Measurements from ENCODE around the gene UNC93B1. TPM values are rescaled to one million over a fixed set of nuclear protein-coding genes. Genes with fewer than 3 reads are reported as not detected.

Gene UNC93B1
- total RNA-seq, 1 donor from 2014 or later, result 0.86 TPM

GRCh38 chr11:68039526-68040086, 35.7 kb upstream of the UNC93B1 start:
- H3K9me3 Mint-ChIP-seq (ENCODE audit: unreplicated experiment), result no peaks in the 10 kb centered on the region
- no peak overlapping the region for H3K27ac Mint-ChIP-seq (ENCODE audit: unreplicated experiment)
- H3K4me3 Mint-ChIP-seq (ENCODE audit: unreplicated experiment), result peak overlapping the region; percentile 72
- H3K27me3 Mint-ChIP-seq (ENCODE audit: unreplicated experiment), result peaks cover 3% of the 10 kb centered on the region
- peaks cover 2% of the 10 kb centered on the region for H3K4me1 Mint-ChIP-seq (ENCODE audit: low read depth, unreplicated experiment)
- H3K36me3 Mint-ChIP-seq (ENCODE audit: unreplicated experiment), result no peaks in the 10 kb centered on the region
- no peak for DNase-seq
- no peak for TF ChIP-seq CTCF (IDR thresholded peaks at IDR 0.05; ENCODE audit: partially characterized antibody, unreplicated experiment)

DNA sequence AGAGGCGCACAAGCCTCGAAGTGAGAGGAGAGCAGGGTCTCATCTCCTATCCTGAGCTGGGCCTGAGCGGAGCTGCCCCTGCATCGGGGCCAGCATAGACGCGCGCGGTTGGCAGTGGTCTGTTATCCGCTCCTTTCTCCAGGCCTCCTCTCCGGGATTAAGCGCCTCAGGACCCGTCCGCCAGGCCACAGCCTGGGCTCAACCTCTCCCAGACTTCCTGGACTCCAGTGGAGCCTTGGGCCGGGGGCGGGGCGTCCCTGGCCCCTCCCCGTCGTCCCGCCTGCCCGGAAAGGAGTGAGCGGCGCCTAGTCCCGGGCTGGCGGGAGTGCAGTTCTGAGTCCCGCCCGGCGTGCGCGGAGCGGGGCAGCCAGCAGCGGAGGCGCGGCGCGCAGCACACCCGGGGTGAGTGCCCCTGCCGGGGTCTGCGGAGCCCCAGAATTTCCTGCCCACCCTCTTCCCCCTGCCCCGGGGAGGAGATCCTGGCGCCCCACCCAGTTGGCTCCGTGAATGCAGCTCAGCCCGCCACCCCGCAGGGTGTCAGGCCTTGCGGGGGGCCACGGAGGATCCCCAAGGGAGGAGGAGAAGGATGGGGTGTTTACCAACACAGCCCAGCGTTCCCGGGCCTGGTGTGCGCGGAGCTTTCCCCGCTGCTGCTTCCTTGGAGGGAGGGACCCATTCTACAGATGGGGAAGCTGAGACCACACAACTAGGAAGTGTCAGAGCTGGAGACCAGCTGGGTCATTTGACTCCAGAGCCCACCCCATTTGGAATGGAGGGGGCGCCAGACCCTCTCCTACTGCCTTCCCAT, 35.0 kb upstream of the UNC93B1 start, which contains the start of gene TCIRG1:
TSS of gene TCIRG1 (plus strand) at position 308 of the 808 bp plus-strand sequence. CDS start 2,247 bp downstream, outside the sequence.
- Mint-ChIP-seq H3K27ac (ENCODE audit: unreplicated experiment) (no peak within 1 kb of the TSS), H3K27me3 (ENCODE audit: unreplicated experiment) (peaks cover 3% of the 10 kb centered on the region), H3K4me1 (ENCODE audit: low read depth, unreplicated experiment) (peaks cover 2% of the 10 kb centered on the region), H3K4me3 (ENCODE audit: unreplicated experiment) (peak within 1 kb of the TSS; percentile 72), H3K36me3 (ENCODE audit: unreplicated experiment) (no peaks in the 10 kb centered on the region), H3K9me3 (ENCODE audit: unreplicated experiment) (no peaks in the 10 kb centered on the region)
- DNase-seq, result no peak
- no peak for TF ChIP-seq CTCF (IDR thresholded peaks at IDR 0.05; ENCODE audit: partially characterized antibody, unreplicated experiment)

GRCh38 chr11:68038226-68038717, 34.4 kb upstream of the UNC93B1 start:
- H3K9me3 Mint-ChIP-seq (ENCODE audit: unreplicated experiment), result no peaks in the 10 kb centered on the region
- H3K4me1 Mint-ChIP-seq (ENCODE audit: low read depth, unreplicated experiment), result peaks cover 2% of the 10 kb centered on the region
- TF ChIP-seq CTCF (IDR thresholded peaks at IDR 0.05; ENCODE audit: partially characterized antibody, unreplicated experiment), result no peak
- no peak overlapping the region for H3K4me3 Mint-ChIP-seq (ENCODE audit: unreplicated experiment)
- H3K36me3 Mint-ChIP-seq (ENCODE audit: unreplicated experiment), result no peaks in the 10 kb centered on the region
- peaks cover 3% of the 10 kb centered on the region for H3K27me3 Mint-ChIP-seq (ENCODE audit: unreplicated experiment)
- peak; percentile 55 for DNase-seq
- no peak overlapping the region for H3K27ac Mint-ChIP-seq (ENCODE audit: unreplicated experiment)

DNA sequence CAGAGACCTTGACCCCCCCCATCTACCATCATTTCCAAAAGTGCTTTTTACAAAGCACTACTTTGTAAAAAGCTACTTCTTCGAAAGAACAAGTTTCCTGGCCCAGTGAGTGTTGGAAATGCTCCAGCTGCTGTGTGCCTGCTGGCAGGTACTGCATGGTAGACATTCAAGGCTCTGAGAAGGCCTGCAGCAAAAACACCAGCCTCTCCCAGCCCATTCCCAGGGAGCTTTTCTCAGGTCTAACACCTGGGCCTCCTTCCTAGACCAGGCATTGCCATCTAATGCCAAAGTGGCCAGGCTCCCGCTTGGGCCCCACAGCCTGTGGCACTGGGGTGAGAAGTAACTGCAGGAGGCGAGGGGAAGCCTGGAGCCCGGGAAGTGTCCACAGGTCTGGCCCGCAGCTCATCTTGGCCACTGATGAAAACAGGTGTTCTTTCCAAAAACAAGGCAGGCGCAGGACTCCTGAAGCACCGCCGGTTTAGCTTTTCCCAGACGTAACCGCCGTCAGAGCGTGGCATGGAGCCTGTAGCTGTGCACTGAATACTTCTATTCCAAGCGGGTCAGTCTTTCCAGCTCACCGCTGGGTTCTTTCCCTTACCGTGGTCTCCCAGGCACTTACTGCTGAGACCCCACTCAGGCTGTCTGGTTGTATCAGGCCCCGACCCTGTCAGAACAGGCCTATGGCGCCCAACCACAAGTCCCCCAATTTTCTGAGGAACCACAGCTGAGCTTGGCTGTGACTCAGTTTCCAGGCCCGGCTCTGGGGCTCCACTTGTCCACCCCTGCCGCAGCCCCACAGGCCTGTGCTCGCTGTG, 33.7 kb upstream of the UNC93B1 start:
- H3K4me3 Mint-ChIP-seq (ENCODE audit: unreplicated experiment), result no peak overlapping the region
- H3K36me3 Mint-ChIP-seq (ENCODE audit: unreplicated experiment), result no peaks in the 10 kb centered on the region
- H3K27me3 Mint-ChIP-seq (ENCODE audit: unreplicated experiment), result peaks cover 3% of the 10 kb centered on the region
- H3K4me1 Mint-ChIP-seq (ENCODE audit: low read depth, unreplicated experiment), result peaks cover 2% of the 10 kb centered on the region
- H3K9me3 Mint-ChIP-seq (ENCODE audit: unreplicated experiment), result no peaks in the 10 kb centered on the region
- DNase-seq, result no peak
- H3K27ac Mint-ChIP-seq (ENCODE audit: unreplicated experiment), result peak overlapping the region; percentile 22
- TF ChIP-seq CTCF (IDR thresholded peaks at IDR 0.05; ENCODE audit: partially characterized antibody, unreplicated experiment), result no peak

Measured in glutamatergic neuron (in vitro differentiated cells).